ACC112 (cell line): Measurements from ENCODE around the gene PBX1.

Source experiments
- H2AFZ ChIP-seq: fragments of 200-600 bp; sonication (generic); one replicate; pipeline ENCODE4 v1.6.0; 2017; ENCODE audit warnings: antibody characterized with exemption, low read length; ENCODE audit not compliant: unreplicated experiment
- H3K27ac ChIP-seq: fragments of 200-600 bp; sonication (generic); 2 replicates; pipeline ENCODE4 v1.5.1; 2014; ENCODE audit warnings: low read depth, mild to moderate bottlenecking, antibody characterized with exemption, low read length, moderate library complexity
- H3K27me3 ChIP-seq: fragments of 200-600 bp; sonication (generic); 2 replicates; pipeline ENCODE4 v1.6.1; 2014; ENCODE audit warnings: mild to moderate bottlenecking, antibody characterized with exemption, low read length, moderate library complexity, mixed read lengths; ENCODE audit not compliant: insufficient read depth
- H3K36me3 ChIP-seq: fragments of 200-600 bp; sonication (generic); 2 replicates; pipeline ENCODE4 v1.6.1; 2016; ENCODE audit warnings: mild to moderate bottlenecking, antibody characterized with exemption, low read length, moderate library complexity, mixed read lengths; ENCODE audit not compliant: insufficient read depth
- H3K4me1 ChIP-seq: fragments of 200-600 bp; sonication (generic); one replicate; pipeline ENCODE4 v1.6.1; 2016; ENCODE audit warnings: low read length, mixed read lengths; ENCODE audit not compliant: insufficient read depth, unreplicated experiment, control insufficient read depth
- H3K4me3 ChIP-seq: fragments of 200-600 bp; sonication (generic); 2 replicates; pipeline ENCODE4 v1.5.1; 2014; ENCODE audit warnings: mild to moderate bottlenecking, low read depth, low read length
- H3K79me2 ChIP-seq: fragments of 200-600 bp; sonication (generic); one replicate; pipeline ENCODE4 v1.6.0; 2016; ENCODE audit warnings: low read length; ENCODE audit not compliant: control insufficient read depth, unreplicated experiment, insufficient read depth

PBX1 gene

DNA sequence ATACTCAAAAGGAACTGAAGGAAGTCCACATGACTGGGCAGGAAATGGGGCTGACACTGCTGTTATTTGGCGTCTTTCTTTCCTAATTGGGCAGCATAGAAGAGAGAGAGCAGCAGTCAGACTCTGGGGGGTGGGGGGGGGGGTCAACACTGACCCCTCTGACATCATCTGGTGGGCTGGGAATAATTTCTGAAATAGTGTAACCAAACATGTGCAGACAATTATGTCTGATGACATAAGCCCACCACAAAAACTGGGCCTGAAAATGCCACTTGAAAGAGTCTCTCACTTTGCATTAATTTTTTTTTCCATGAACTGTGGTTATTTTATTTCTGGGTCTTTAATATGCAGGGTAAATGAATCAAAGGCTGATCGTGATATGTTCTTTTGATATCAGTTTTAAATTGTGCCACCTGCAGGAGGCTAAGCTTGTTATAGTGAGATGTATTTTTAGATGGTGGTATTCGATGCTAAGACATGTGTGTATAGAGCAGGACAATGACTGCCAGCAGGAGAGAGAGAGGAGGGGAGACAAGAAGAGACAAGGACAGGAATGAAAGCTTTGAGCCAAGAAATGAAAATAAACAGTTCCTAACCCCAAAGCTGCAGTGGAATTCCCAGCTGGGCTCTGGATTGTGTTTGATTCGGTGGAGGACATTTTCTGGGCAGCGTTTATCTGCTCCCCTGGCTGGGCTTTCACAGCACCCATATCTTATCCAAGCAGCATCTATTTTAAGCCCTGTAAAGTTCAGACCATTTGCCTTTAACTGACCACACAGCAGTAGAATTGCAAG, 264.7 kb downstream of the PBX1 start:
- Histone ChIP-seq H2AFZ (no peak overlapping the region), H3K4me3 (no peak overlapping the region), H3K4me1 (no peaks in the 10 kb centered on the region), H3K36me3 (peaks cover 7% of the 10 kb centered on the region; the same call in 1 of the 2 replicates), H3K27me3 (no peaks in the 10 kb centered on the region), H3K27ac (no peak overlapping the region), H3K79me2 (no peaks in the 10 kb centered on the region)

- Histone ChIP-seq H3K4me3 (no peak overlapping the region), H2AFZ (no peak overlapping the region), H3K4me1 (no peaks in the 10 kb centered on the region), H3K36me3 (peaks cover 7% of the 10 kb centered on the region; the same call in 1 of the 2 replicates), H3K27me3 (no peaks in the 10 kb centered on the region), H3K27ac (no peak overlapping the region), H3K79me2 (no peaks in the 10 kb centered on the region)
These were observed 265.6 kb downstream of the PBX1 start for GRCh38 chr1:164824542-164824941.

- Histone ChIP-seq H3K4me1 (no peaks in the 10 kb centered on the region), H3K27ac (no peak overlapping the region), H2AFZ (no peak overlapping the region), H3K36me3 (no peaks in the 10 kb centered on the region; the same call in 1 of the 2 replicates), H3K27me3 (no peaks in the 10 kb centered on the region), H3K79me2 (no peaks in the 10 kb centered on the region), H3K4me3 (no peak overlapping the region)
These were observed 271.6 kb downstream of the PBX1 start for GRCh38 chr1:164830628-164831027.

GRCh38 chr1:164834641-164835040, 275.7 kb downstream of the PBX1 start:
- Histone ChIP-seq H3K36me3 (no peaks in the 10 kb centered on the region; the same call in 1 of the 2 replicates), H3K27ac (no peak overlapping the region), H3K4me3 (no peak overlapping the region)

GRCh38 chr1:164836614-164837018, 277.6 kb downstream of the PBX1 start:
- no peaks in the 10 kb centered on the region for H3K79me2 ChIP-seq
- H3K4me3 ChIP-seq: no peak overlapping the region
- no peak overlapping the region for H3K27ac ChIP-seq

More at GRCh38 chr1:164834641-164835040, 275.7 kb downstream of the PBX1 start:
- H3K27me3 ChIP-seq: no peaks in the 10 kb centered on the region
- H3K79me2 ChIP-seq: no peaks in the 10 kb centered on the region
- no peaks in the 10 kb centered on the region for H3K4me1 ChIP-seq
- H2AFZ ChIP-seq: no peak overlapping the region

GRCh38 chr1:164838786-164839185, 279.8 kb downstream of the PBX1 start:
- Histone ChIP-seq H3K36me3 (no peaks in the 10 kb centered on the region), H3K27me3 (no peaks in the 10 kb centered on the region), H3K27ac (no peak overlapping the region), H3K79me2 (no peaks in the 10 kb centered on the region), H3K4me1 (no peaks in the 10 kb centered on the region), H3K4me3 (no peak overlapping the region), H2AFZ (no peak overlapping the region)

More at GRCh38 chr1:164836614-164837018, 277.6 kb downstream of the PBX1 start:
- H2AFZ ChIP-seq: no peak overlapping the region
- no peaks in the 10 kb centered on the region for H3K27me3 ChIP-seq
- H3K36me3 ChIP-seq: no peaks in the 10 kb centered on the region; the same call in 1 of the 2 replicates
- H3K4me1 ChIP-seq: no peaks in the 10 kb centered on the region

DNA sequence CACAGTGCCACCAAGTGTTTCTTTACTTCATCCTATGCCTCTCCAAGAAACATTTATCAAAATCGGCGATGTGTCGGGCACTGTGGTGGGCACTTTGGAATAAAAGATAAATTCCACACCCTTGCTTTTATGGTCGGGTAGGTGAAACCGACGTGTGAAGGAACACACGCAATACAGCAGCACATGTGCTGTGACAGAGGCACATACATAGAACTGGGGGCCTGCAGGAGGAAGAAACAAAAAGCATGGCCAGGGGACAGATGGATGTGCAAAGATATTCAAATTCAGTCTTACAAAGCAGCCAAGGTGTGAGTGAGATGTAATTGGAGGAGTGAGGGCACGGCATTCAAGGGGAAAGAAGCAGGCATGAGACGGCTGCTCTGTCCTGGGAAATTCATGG, 282.0 kb downstream of the PBX1 start:
- Histone ChIP-seq H3K27ac (no peak overlapping the region), H3K4me1 (no peaks in the 10 kb centered on the region), H3K36me3 (no peaks in the 10 kb centered on the region), H3K27me3 (no peaks in the 10 kb centered on the region), H3K4me3 (no peak overlapping the region), H2AFZ (no peak overlapping the region), H3K79me2 (no peaks in the 10 kb centered on the region)

DNA sequence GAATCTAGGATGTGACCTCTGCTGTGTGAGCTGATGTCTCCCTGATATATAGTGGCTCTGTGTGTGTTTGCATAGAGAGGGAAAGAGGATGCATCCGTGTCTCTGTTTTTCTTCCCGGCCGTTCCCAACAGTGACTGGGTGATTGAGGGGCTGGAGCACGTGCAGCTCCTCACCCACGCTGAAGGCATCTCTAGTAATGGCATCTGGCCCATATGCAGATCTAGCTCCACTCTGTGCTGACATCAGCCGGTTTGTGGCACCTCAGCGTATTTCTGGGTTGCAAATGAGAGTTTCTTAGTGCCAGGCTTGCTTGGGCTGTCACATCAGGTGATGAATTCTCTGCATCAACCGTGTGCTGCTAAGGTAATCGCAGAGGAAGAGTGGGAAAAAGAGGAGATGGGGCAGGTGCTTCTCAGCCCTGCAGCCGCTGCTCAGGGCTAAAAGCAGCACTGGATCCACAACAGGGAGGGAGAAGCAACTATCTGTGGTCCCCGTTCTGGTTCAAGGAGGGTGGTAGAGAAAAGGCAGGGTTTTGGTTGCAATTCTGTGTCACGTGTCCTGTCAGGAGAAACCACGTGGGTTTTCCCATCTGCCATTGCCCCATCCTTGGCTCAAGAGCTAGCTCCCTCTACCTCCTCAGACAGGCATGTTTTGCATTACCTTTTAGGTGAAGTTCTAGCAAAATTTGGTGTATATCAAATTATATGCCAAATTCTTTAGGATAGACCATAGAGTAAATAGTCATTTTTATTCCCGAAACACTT, 282.9 kb downstream of the PBX1 start:
- H3K79me2 ChIP-seq: no peaks in the 10 kb centered on the region
- H3K4me1 ChIP-seq: no peaks in the 10 kb centered on the region
- H3K27ac ChIP-seq: no peak overlapping the region
- H3K27me3 ChIP-seq: no peaks in the 10 kb centered on the region
- H3K36me3 ChIP-seq: no peaks in the 10 kb centered on the region
- no peak overlapping the region for H2AFZ ChIP-seq
- H3K4me3 ChIP-seq: no peak overlapping the region

- H2AFZ ChIP-seq: no peak overlapping the region
- no peaks in the 10 kb centered on the region for H3K36me3 ChIP-seq
- H3K27me3 ChIP-seq: no peaks in the 10 kb centered on the region
These were observed 283.9 kb downstream of the PBX1 start for GRCh38 chr1:164842870-164843269.

DNA sequence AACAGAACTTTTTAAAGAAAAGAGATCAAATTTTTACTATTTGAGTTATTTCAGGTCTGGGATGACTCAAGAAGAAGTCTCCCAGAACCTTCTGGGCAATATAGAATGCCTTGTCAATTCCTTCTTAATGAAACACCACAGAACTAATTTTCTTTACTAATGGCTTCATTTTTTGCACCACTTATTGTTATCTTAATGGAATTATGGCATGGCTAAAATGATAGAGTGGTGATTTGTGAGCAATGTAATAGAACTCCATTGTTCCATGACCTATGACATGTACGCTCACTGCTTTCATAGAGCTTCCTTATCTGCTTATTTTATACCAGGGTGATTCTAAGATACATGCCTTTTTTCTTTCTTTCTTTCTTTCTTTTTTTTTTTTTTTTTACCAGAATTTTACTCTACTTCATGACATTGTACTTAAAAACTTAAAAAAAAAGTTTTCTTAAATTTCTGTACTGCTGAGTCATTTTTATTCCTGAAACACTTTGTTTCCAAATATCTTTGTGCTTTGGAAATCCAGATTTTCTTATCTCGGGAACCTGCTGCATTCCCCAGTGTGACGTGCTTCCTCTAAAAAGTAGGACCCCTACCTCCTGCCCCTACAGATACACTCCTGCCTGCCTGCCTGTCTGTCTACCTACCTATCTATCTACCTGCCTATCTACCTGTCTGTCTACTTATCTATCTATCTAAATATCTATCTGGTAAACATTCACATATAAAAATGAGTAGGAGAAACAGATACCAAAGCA, 284.9 kb downstream of the PBX1 start:
- Histone ChIP-seq H3K79me2 (no peaks in the 10 kb centered on the region), H3K36me3 (no peaks in the 10 kb centered on the region), H3K27ac (no peak overlapping the region), H3K4me3 (no peak overlapping the region), H3K4me1 (no peaks in the 10 kb centered on the region), H3K27me3 (no peaks in the 10 kb centered on the region), H2AFZ (no peak overlapping the region)

More at GRCh38 chr1:164842870-164843269, 283.9 kb downstream of the PBX1 start:
- no peak overlapping the region for H3K27ac ChIP-seq
- no peaks in the 10 kb centered on the region for H3K79me2 ChIP-seq
- H3K4me1 ChIP-seq: no peaks in the 10 kb centered on the region
- H3K4me3 ChIP-seq: no peak overlapping the region
